RCC 7860 (cell line): Measurements from ENCODE around the gene BRD1.
"Not testable (repeated sequence)": the region's sequence is repeated elsewhere in the genome, so short reads cannot be mapped to it uniquely, and the experiment has no call there.

Source experiments
- DNase-seq: peaks from one replicate; pipeline ENCODE4 v3.0.0-alpha.2; 2015; ENCODE audit warnings: low spot score
- FAIRE-seq: peaks from 2 replicates; lab custom pipeline; 2012; peaks lifted over from hg19 to GRCh38; lab: Jason Lieb, UNC

The BRD1 gene

DNA sequence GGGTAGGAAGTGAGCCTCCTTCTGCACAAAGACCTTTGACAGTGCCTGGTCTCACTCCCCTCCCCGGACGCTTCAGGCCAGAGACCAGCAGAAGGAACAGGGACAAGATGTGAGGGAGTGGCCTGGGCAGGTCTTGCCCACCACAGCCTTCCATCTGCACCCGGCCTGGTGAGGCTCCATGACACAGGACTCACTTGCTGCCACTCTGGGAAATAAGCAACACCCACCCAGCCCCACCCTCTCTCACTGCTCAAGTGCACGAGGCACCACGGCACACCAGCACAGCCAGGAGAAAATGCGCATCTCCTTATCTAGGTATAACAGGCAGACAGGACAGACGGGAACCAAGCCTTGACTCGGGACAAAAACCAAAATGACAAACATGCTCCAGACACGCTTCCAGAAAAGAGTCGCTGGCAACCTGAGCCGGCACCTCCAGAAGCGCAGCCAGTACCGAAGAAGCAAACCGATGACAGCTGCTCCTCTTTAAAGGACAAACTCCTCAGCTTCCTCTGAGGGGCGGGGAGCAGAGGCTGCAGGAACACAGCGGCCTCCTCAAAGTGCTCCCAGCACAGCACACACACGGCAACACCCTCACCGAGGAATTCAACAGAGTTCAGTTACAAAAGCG, 41.7 kb downstream of the BRD1 start:
- no peak for DNase-seq
- FAIRE-seq, result no peak

DNA sequence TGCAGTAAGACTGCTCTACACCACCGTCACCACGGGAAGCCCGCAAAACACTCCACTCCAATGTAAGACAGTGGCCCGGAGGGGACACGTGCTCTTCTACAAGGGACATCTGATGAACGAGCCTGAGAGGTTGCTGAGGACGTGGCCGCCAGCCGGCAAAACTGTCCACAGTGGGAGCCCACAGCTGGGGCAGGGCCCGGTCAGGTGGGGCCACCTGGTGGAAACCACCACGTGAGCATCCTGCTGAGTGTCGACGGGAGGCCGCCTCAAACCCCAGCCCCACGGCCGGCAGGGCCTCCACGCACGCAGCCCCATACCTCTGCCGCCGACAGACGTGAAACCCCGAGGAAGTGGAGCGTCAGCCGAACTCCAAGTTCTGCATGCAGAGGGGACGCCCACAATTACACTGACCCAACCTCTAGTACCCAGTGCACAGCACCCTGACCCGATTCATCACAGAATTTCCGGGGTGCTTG, 42.6 kb downstream of the BRD1 start:
- no peak for DNase-seq
- FAIRE-seq, result no peak

DNA sequence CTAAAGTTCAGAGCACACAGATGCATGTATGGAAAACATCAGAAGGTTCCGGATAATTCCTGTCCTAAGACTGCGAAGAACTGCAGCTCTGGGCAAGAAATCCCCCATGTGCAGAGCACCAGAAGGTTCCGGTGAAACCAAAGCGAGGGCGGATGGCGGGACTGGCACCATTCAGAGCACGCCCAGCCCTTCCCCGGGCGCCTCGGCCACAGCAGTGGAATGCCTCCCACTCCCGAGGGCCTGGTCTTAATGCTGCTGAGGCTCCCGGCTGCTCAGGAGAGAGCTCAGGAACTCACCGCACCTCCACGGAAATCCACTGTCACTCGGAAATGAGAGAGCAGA, 43.1 kb downstream of the BRD1 start:
- FAIRE-seq, result no peak
- DNase-seq, result no peak

DNA sequence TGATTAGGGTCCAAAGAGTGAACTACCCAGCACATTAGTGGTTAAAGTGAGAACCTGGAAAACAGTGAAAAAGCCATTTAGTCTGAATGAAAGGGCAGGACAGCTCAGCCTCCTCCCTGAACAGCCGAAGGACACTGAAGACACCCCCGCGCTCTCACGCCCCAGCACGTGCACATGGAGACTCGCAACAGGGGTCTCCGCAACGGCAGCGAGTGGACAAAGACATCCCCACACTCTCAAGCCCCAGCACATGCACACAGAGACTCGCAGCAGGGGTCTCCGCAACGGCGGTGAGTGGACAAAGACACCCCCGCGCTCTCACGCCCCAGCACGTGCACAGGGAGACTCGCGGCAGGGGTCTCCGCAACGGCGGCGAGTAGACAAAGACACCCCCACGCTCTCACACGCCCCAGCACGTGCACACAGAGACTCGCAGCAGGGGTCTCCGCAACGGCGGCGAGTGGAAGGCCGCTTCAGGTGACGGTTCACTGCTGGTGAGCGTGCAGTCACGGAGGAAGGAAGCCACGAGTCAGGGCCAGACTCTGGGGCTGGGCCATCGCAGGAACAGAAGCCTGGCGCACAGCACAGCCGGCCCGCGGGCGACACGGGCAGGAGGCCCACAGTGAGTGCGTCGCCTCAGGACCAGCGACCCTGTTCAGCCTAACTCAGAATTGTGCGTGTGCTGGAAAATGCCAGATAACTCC, 43.6 kb downstream of the BRD1 start:
- DNase-seq, result no peak
- no peak for FAIRE-seq

DNA sequence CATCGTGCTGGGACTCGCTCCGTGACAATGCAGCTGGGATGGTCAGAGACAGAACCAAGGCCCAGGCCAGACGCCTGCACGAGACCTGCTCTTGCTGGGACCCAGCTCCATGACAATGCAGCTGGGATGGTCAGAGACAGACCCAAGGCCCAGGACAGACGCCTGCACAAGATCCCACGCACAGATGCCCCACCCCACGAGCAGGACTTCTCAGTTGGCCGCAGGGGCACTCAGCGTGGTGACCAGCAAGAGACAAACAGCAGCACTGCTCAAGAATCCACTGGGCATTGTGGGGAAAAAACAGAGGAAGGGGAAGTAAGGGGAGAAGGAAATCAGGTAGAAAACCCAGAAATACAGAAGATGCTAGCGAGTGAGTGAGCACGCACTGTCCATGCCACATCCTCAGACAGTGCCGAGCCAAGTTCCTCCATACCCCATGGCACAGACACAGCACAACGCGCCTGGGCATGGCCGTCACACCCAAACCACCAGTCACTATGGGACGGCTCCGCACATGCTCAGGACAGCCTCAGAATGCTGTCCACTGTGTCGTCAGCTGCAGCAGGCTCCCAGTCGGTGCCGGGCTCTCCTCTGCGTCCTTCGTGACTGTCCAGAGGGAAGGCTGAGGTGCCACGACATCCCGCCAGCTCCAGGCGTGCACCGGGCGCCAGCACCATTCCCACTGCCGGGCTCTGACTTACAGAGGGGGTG, 44.5 kb downstream of the BRD1 start:
- DNase-seq, result no peak
- no peak for FAIRE-seq

DNA sequence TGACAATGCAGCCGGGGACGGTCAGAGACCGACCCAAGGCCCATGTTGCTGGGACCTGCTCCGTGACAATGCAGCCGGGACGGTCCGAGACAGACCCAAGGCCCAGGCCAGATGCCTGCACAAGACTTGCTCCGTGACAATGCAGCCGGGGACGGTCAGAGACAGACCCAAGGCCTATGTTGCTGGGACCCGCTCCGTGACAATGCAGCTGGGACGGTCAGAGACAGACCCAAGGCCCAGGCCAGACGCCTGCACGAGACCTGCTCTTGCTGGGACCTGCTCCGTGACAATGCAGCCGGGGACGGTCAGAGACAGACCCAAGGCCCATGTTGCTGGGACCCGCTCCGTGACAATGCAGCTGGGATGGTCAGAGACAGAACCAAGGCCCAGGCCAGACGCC, 45.8 kb downstream of the BRD1 start:
- DNase-seq, FAIRE-seq: not testable (repeated sequence)

DNA sequence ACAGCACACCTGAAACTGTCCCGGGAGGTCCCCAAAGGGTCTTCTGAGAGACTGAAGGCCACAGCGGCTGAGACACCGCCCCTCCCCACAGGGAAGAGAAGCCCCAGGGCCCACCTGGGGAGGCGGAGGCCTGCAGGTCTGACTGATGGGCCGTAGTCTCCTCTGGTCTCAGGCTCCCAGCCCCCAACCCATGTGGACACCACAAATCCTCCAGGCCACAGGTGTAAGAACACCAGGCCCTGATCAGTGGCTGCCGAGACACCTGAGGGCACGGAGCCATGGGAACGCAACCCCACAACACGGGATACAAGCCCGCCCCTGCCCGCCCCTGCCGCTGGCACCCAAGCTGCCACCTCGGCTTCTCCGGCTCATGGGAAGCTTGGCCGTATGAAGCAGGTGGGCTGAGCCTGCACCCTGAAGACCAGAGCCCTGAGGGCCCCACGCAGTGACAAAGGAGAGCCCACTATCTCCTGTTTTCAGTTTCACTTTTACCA, 46.3 kb downstream of the BRD1 start:
- FAIRE-seq (no peak), DNase-seq (no peak)

DNA sequence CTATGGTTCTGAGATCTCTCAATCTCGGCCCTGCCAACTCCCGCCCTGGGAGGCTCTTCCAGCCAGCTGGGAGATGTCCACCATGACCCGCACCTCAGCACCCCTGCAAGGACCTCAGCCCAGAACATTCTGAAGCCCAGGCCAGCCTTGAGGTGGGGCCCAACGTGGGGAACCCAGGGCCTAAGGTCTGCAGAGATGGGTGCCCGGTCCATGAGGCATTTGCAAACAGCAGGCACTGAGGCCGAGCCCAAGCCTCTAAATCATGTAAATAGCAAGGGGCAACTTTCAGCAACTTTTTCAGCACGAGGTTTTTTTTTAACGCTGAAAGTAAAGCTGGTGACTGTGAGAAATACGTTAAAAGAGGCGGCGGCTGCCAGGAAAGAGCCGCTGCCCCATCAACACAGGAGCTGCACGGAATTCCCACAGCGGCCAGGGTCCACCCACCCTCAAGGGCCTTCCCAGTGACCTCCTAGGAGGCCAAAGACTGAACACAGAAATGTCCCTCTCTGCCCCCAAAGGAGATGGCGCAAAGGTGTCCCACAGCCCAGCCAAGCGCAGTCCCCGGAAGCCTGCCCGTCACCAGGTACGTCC, 46.9 kb downstream of the BRD1 start:
- FAIRE-seq (no peak), DNase-seq (no peak)

DNA sequence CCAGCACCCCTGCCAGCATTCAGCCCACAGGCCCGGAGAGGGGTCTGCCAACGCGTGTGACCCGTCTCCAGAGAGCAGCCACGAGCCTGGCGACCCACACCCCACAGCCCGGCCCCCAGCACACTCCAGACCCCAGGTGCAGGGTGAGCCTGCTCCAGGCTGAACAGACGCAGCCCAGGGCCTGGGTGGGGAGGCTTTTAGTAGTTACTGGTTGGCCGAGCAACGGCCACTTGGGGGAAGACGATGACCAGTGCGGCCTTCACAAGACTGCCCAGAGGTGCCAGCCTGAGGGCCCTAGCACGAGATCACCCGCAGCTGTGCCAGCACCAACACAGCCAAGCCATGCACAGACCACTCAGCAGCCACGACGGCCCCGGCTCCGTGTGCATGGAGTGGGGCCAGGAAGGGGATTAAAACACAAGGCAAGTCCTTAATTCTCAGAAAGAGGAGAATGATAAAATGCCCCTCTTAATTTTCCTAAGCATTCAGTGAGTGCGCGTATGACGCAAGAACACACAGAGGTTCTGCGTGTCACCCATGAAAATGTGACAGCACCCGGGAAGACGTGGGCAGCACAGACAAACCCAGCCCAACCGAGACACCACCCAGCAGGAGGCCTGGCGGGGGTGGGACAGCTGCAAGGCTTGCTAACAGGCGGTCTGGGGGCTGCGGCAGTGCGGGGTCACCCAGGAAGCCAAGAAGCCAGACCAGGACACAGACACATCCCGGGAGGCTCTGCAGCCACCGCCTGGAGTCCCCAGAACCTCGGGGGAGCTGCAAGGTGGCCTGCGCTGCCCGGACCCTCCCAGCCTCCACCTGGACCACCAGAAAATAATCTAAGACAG, 47.6 kb downstream of the BRD1 start:
- DNase-seq (no peak), FAIRE-seq (no peak)

DNA sequence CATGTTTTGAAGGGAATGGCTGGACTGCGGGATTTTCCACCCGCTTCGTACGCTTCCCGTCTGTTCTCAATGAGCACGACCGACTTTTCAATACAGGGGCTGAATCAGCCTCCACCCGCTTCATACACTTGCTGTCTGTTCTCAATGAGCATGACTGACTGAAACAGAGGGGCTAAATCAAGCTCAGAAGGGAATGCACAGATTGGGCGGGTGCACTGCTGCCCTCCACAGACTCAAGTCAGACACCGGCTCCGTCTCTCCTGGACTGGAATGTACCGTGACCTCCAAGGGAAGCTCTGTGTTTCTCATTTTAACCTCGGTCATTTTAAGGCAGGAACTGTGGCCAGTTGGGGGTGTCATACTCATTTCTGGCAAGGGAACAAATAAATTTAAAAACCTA, 48.5 kb downstream of the BRD1 start:
- no peak for DNase-seq
- no peak for FAIRE-seq

DNA sequence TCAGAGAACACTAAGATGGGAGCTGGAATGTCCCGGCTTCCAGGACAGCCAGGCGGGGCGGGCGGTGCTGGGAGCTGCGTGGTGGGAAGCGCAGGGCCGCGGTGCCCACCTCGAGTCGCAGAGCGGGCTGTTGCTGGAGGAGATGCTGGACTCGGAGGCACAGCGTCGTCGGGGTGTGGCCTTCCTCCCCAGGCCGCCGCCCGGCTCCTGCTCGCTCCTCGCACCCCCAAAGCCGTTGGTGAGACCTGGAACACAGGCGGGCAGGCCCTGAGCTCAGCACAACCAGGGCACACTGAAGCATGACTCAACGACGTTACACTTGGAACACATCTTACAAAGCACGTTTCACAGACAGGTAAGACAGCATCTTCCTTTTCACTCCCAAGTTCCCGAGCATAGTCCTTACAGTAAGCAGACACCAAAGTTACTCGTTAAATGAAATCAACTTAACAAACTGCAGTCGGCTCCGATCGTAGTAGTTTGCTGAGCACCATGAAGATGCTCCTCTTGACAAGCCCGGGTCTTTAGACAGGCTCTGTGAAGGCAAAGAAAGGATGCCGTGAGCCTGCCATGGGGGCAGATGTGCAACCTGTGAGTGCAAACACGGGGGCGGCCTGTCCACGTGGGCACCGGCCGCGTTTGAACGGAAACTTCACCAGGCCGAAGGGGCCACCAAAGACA, 50.0 kb downstream of the BRD1 start:
- FAIRE-seq (no peak), DNase-seq (no peak)

DNA sequence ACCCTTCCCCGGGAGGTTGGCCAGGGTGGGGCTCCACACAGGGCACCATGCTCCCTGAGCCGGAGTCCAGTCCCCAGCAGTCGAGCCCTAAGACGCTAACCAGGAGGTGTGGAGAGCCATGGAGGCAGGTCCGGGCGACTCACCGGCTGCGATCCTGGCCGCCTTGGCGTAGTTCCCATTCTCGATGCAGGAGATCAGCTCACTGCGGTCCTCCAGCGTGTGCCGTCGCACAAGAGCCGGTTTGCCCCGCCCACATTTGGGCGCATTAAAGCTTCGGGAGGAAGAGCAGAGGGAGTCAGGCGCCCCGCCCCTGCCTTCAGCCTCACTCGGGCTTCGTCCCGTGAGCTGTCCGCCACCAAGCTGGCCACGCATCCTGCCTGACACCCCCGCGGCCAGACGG, 50.8 kb downstream of the BRD1 start:
- FAIRE-seq, result no peak

DNA sequence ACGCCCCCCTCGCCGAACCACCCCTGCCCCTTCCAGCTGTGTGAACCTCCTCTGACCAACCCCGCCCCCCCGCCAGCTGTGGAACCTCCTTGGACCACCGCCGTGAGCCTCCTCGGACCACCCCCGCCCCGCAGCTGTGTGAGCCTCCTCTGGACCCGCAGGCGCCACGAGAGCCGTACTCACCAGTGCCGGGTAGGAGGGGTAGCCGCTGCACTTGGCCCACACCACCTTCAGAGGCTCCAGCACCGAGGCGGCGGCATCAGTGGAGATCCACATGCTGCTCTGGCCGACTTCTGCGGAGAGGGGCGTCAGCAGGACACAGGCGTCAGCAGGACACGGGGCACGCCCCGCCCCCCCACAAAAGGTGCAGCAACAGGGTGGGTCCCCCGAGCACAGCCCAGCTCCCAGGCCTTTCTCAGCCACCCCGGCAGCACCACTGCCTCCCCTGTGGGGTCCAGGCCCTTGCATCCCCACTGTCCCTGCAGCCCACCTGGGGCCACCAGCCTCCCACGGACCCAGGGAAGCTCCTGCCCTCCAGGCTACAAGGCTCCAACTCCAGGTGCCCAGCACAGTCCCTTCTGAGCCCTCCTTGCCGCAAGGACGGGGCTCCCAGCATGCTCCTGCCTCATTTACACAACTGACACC, 51.7 kb downstream of the BRD1 start:
- no peak for DNase-seq
- no peak for FAIRE-seq

More for the DNA sequence above, 50.8 kb downstream of the BRD1 start:
- no peak for DNase-seq

DNA sequence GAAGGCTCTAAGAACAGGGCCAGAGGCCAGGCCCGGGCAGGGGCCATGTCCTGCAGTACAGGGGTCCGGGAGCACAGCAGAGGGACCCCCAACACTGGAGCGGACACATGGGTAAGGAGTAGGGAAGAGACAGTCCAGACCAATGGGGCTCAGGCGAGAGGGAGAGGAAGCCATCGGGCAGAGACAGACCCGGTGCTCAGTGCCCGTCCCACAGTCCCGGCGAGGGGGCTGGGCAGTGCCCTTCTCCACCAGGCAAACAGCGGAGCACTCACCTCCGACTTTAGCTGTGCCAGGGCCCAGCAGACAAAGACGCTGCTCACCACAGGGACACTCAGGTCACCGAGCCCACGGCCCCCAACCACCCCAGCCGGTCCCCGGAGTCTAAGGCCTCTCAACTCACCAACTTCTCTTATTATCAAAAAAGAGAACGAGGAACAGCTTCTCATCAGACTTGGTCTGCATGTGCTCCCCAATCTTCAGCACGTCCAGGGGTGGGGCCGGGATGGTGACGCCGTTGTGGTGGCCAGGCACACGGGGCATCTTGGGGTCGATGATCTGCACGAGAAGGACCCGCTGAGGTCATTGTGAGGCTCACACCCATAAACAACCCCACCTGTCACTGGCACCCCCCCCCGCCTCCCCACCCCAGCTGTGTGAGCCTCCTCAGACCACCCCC, 52.3 kb downstream of the BRD1 start:
- DNase-seq (no peak), FAIRE-seq (no peak)

DNA sequence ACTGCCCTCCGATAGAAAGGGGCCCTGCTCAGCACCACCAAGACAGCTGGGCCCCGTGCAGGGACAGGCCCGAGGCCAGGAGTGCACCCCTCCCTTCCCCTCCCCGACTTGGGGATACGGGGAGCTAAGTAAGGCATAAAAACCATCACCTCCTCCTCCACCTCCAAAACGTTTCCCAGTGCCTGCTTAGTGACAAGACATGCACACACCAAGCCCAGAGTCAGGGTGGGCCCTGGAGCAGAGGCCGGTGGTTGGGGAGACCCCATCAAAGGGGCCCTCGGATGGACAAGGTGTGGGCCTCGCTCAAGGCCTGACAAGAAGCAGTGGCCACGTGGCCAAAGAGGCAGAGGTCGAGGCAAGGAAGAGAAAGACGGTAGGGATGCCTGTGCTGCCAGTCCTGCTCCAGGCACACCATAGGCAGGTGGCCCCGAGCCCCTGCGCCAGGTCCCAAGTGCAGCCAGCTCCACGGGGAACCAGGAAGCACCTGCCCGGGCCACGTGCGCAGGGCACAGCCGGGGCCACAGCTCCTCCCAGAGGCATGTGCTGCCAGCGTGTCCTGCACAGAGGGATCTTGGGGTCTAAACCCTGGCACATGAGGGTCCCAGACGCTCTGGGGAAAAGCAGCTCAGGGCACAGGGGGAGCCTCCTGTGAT, 53.0 kb downstream of the BRD1 start:
- DNase-seq, result no peak

DNA sequence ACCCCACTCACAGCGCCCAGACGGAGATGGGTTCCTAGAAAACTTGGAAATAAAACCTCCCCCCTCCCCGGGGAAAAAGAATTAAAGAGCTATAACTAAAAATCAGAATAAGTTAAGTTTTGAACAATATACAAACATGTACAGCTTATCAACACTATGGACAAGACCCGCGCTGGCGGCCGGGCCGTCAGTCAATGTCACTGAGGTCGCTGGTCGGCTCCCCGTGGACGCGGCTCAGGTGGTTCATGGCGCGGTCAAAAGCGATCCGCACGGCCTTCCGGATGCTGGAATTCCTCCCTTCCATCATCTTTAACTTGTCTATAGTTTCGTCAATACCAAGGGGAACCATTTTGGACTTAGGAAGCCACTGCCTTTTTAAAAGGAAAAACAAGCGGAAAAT, 53.6 kb downstream of the BRD1 start:
- FAIRE-seq, result no peak
- DNase-seq, result no peak

More for the DNA sequence above, 53.0 kb downstream of the BRD1 start:
- FAIRE-seq, result no peak

DNA sequence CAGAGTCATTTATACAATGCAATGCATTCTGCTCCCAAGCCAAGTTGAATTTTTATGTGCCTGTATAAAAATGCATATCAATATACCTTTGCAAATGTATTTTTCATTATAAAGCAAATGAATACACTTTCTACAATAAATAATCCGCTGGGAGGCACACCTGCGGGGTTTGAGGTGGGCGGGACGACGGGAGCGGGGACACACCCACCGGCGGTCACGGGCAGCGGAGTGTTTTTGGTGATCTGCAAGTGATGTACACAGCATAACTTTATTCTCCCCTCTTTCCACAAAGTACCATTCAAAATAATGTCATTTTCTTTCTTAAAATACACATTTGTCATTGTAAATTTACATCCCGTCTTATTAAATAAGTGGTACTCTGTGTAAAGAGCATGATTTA, 54.1 kb downstream of the BRD1 start:
- DNase-seq (no peak), FAIRE-seq (no peak)

DNA sequence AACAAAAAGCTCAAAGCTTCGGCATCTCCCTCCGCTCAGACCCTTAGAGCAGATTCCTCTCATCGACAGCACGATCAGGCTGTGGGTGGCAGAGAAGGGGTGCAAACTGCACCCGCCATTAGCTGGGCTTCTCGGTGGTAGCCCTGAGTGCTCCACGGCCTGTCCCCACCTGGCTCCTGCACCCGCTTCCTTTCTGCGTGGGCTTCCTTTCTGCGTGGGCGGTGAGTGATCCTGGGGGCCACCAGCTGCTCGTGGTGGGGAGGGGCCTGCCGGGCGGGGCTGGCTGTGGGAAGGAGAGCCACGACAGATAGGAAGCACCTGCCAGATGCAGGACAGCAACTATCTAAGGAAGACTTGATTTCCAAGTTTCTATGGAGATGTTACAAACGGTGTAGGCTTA, 55.0 kb downstream of the BRD1 start:
- FAIRE-seq (no peak), DNase-seq (no peak)
